Uterus (tissue), 4 donors: ENCODE data around the gene OR52A5. TPM values are rescaled to one million over a fixed set of nuclear protein-coding genes. Genes with fewer than 3 reads are reported as not detected.

Experiments used
- DNase-seq, 2 donors: peaks; one replicate each; pipeline ENCODE4 v3.0.0-alpha.2; 2019 to 2020
- H3K27ac ChIP-seq, 2 donors: fragments of 200-600 bp; sonication (generic); 1 replicate in 1 of 2; 2 replicates in 1 of 2; pipeline ENCODE4 v1.5.1; 2016 to 2018
- H3K27me3 ChIP-seq, 2 donors: fragments of 200-600 bp; sonication (generic); one replicate each; pipeline ENCODE4 v1.5.1; 2018 to 2019; ENCODE audit warnings: control low read depth in 1 of 2
- H3K36me3 ChIP-seq, 2 donors: fragments of 200-600 bp; sonication (generic); one replicate each; pipeline ENCODE4 v1.5.1; 2019; ENCODE audit warnings: control low read depth in 1 of 2
- H3K4me1 ChIP-seq, 2 donors: fragments of 200-600 bp; sonication (generic); one replicate each; pipeline ENCODE4 v1.5.1; 2018 to 2019; ENCODE audit warnings: control low read depth in 1 of 2
- H3K4me3 ChIP-seq, 2 donors: fragments of 200-600 bp; sonication (generic); 1 replicate in 1 of 2; 2 replicates in 1 of 2; pipeline ENCODE4 v1.5.1; 2018 to 2019; ENCODE audit warnings: mild to moderate bottlenecking in 1 of 2
- H3K9me3 ChIP-seq, 2 donors: fragments of 200-600 bp; sonication (generic); one replicate each; pipeline ENCODE4 v1.5.1; 2019; ENCODE audit warnings: control low read depth in 1 of 2
- POLR2A ChIP-seq, 2 donors: fragments of 450-650 bp; IDR thresholded peaks; one replicate each; pipeline ENCODE4 v1.6.1; 2016; ENCODE audit warnings: antibody characterized with exemption in 2 of 2, mild to moderate bottlenecking in 1 of 2, moderate library complexity in 1 of 2
- intact Hi-C: fragments of 100-400 bp; cut with DNase I; formaldehyde crosslinking; loops from one replicate; pipeline ENCODE4 v1.15.1; 2023; ENCODE audit warnings: low total_unique reads
- total RNA-seq, 4 donors: library from RNA; depleted of rRNA in 3 of 4; stranded (reverse); fragments of >200 nt in 3 of 4; gene quantifications; one replicate each; pipeline versions ENCODE4 v1.1.0 to v1.2.4, GENCODE V29; 2014 to 2023
- TF ChIP-seq, protein P1 (sequence below), 4 experiments: fragments of 200-600 bp in 2 of 4; fragments of 450-650 bp in 2 of 4; sonication (generic) in 2 of 4; IDR thresholded peaks; one replicate each; pipeline ENCODE4 v1.5.1; 2016 to 2019; ENCODE audit warnings: antibody characterized with exemption in 4 of 4, mild to moderate bottlenecking in 2 of 4, moderate library complexity in 1 of 4
- donor health status: DM: yes; HTN: yes; CAD: no.

The OR52A5 gene
- total RNA-seq, 4 donors from 2014 or later: not detected

DNA sequence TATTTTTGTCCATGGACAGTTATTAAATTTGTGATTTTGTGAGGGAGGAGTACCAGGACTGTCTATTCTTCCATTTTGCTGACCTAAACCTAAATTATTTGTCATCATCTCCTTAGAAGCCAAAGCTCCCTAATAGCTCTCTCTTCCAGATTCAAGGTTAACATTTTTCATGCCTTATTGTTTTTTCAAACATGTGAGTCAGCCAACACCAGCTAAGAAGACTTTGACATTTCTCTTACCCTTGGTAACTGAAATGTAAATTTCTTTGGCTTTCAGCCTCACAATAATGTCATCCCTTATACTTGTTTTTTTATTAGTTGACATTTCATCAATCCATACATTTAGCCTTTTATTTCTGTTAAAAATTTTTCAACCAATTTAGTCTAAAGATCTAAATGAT, 49.6 kb downstream of the OR52A5 start:
- Histone ChIP-seq H3K27ac (no peak overlapping the region), H3K27me3 (no peaks in the 10 kb centered on the region), H3K36me3 (no peaks in the 10 kb centered on the region), H3K9me3 (no peaks in the 10 kb centered on the region), H3K4me3 (no peak overlapping the region), H3K4me1 (no peaks in the 10 kb centered on the region)
- intact Hi-C loops: no loop called here
- no peak for TF ChIP-seq POLR2A (IDR thresholded peaks at IDR 0.05)
- TF ChIP-seq, protein P1, sequence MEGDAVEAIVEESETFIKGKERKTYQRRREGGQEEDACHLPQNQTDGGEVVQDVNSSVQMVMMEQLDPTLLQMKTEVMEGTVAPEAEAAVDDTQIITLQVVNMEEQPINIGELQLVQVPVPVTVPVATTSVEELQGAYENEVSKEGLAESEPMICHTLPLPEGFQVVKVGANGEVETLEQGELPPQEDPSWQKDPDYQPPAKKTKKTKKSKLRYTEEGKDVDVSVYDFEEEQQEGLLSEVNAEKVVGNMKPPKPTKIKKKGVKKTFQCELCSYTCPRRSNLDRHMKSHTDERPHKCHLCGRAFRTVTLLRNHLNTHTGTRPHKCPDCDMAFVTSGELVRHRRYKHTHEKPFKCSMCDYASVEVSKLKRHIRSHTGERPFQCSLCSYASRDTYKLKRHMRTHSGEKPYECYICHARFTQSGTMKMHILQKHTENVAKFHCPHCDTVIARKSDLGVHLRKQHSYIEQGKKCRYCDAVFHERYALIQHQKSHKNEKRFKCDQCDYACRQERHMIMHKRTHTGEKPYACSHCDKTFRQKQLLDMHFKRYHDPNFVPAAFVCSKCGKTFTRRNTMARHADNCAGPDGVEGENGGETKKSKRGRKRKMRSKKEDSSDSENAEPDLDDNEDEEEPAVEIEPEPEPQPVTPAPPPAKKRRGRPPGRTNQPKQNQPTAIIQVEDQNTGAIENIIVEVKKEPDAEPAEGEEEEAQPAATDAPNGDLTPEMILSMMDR (IDR thresholded peaks at IDR 0.05): no peak
- no peak for DNase-seq

DNA sequence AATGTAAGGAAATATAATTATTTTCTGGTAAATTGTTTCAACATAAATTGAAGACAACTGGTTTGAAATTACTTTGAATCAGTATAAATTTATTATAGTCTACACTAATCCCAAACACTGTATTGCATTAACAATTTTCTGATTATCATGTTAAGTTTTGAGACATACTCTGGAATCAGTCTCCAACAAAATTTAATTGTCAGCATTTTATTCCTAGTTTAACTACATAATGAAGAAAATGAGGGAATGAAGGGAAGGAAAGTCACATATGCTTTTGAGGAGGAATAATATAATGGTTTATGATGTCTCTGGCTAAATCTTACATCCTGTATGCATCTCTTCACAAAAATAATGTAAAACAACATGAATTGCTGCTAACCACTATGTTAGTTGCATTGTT, 54.6 kb downstream of the OR52A5 start:
- no peak for TF ChIP-seq POLR2A (IDR thresholded peaks at IDR 0.05)
- TF ChIP-seq, protein P1 (IDR thresholded peaks at IDR 0.05): no peak
- no peak overlapping the region for H3K27ac ChIP-seq
- H3K27me3 ChIP-seq: no peaks in the 10 kb centered on the region
- H3K4me1 ChIP-seq: no peaks in the 10 kb centered on the region
- intact Hi-C loops: no loop called here
- DNase-seq: no peak
- no peaks in the 10 kb centered on the region for H3K9me3 ChIP-seq
- H3K4me3 ChIP-seq: no peak overlapping the region
- H3K36me3 ChIP-seq: no peaks in the 10 kb centered on the region

DNA sequence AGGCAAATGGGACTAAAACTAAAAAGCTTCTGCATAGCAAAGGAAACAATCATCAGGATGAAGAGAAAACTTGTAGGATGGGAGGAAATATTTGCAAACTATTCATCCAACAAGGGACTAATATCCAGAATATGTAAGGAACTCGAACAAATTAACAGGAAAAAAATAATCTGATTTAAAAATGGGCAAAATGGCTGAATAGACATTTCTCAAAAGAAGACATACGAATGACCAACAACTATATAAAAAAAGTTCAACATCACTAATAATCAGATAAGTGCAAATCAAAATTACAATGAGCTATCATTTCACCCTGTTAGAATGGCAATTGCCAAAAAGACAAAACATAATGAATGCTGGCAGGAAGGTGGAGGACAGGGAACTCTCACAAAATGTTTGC, 56.8 kb downstream of the OR52A5 start:
- no peak for DNase-seq
- no peak for TF ChIP-seq POLR2A (IDR thresholded peaks at IDR 0.05)
- TF ChIP-seq, protein P1 (IDR thresholded peaks at IDR 0.05): no peak
- no peaks in the 10 kb centered on the region for H3K4me1 ChIP-seq
- H3K36me3 ChIP-seq: no peaks in the 10 kb centered on the region
- H3K27me3 ChIP-seq: no peaks in the 10 kb centered on the region
- no peak overlapping the region for H3K27ac ChIP-seq
- intact Hi-C loops: no loop called here
- no peak overlapping the region for H3K4me3 ChIP-seq
- no peaks in the 10 kb centered on the region for H3K9me3 ChIP-seq

Other genes starting within 250 kb of the OR52A5 start
- gene OR51A7, start 234.6 kb downstream of the OR52A5 start, total RNA-seq: not detected
- not detected for gene OR51G2, start 219.0 kb downstream of the OR52A5 start, total RNA-seq
- not detected for gene OR51G1, start 214.0 kb downstream of the OR52A5 start, total RNA-seq
- gene OR51A4, start 190.8 kb downstream of the OR52A5 start, total RNA-seq: not detected
- gene OR51A2, start 182.6 kb downstream of the OR52A5 start, total RNA-seq: not detected
- gene OR51L1, start 143.5 kb downstream of the OR52A5 start, total RNA-seq: not detected
- not detected for gene OR52J3, start 91.8 kb downstream of the OR52A5 start, total RNA-seq
- not detected for gene OR52E2, start 78.7 kb downstream of the OR52A5 start, total RNA-seq
- gene OR52E1, start 68.8 kb downstream of the OR52A5 start, total RNA-seq: not detected
- gene OR52A1, start 16.4 kb upstream of the OR52A5 start, total RNA-seq: not detected
- not detected for gene OR51V1, start 62.3 kb upstream of the OR52A5 start, total RNA-seq
- gene HBB, start 88.7 kb upstream of the OR52A5 start, total RNA-seq: 1,000 to 10,000 TPM in 1 of 4 donors, 100 to 1,000 TPM in 2, 10 to 100 TPM in 1; 49.8 to 2,778 (median 273) TPM
- gene HBD, start 96.1 kb upstream of the OR52A5 start, total RNA-seq: under 1 TPM in 1 of 4 donors, not detected in 3; 0.90 TPM
- 1 to 10 TPM in 1 of 4 donors, not detected in 3; 5.7 TPM for gene HBG1, start 111.5 kb upstream of the OR52A5 start, total RNA-seq
- gene HBG2, start 116.4 kb upstream of the OR52A5 start, total RNA-seq: 1,000 to 10,000 TPM in 1 of 4 donors, not detected in 3; 1,050 TPM
- gene HBE1, start 131.6 kb upstream of the OR52A5 start, total RNA-seq: 1 to 10 TPM in 1 of 4 donors, not detected in 3; 4.2 TPM
- under 1 TPM in 1 of 4 donors, not detected in 3; 0.35 TPM for gene OR51B4, start 163.6 kb upstream of the OR52A5 start, total RNA-seq
- 1 to 10 TPM in 1 of 4 donors, under 1 TPM in 1, not detected in 2; 0.82 to 1.5 TPM for gene OR51B2, start 185.9 kb upstream of the OR52A5 start, total RNA-seq
- gene OR51B5, start 205.2 kb upstream of the OR52A5 start, total RNA-seq: 1 to 10 TPM in 1 of 4 donors, under 1 TPM in 1, not detected in 2; 0.85 to 2.9 TPM
- not detected for gene OR51B6, start 213.2 kb upstream of the OR52A5 start, total RNA-seq
- not detected for gene OR51M1, start 245.5 kb upstream of the OR52A5 start, total RNA-seq